ENCODE measurements around the gene SLC9A4. TPM values are rescaled to one million over a fixed set of nuclear protein-coding genes. Genes with fewer than 3 reads are reported as not detected.

Gene SLC9A4
- total and polyA plus RNA-seq, 2 of the 4 experiments (the other 2 are of a cell fraction) = not detected

DNA sequence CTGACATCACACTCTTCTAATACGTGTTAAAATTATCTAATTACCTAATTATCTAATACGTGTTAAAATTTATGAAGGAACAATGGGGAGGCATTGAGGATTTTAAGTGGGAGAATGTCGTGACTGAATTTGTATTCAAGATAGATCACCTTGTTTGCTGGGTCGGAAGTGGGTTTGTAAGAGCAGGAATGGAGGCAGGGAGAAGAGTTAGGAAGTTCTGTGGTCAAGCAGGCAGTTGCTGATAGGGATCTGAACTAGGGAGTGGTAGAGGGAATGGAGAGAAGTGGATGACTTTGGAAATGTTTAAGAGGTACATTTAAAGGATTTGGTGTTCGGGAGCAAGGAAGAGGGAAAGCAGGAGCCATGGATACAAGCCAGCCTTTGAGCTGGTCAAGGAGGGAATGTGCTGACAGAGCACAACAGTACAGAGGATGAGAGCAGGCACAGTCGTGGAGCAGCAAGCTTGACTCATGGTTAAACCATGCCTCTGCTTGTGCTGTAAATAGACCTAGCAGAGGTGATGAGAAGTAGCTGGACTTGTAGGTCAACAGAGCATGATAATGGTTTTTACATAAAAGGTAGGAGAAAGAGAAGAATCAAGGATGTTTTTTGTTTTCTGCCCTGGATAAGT is 33.8 kb upstream of the SLC9A4 start:
- Histone ChIP-seq H3K36me3 (ENCODE audit: control insufficient read depth, insufficient read depth, low read length) (no peaks in the 10 kb centered on the region), H3K27ac (ENCODE audit: insufficient read depth, low read length) (no peak overlapping the region), H3K9ac (ENCODE audit: low read depth, low read length) (no peak overlapping the region), H2AFZ (replicated peaks; ENCODE audit: low read length, poor library complexity) (no peak overlapping the region), H3K4me3 (ENCODE audit: insufficient read depth, low read depth, low read length) (no peak overlapping the region), H3K4ac (ENCODE audit: low read depth, low read length) (no peak overlapping the region), H2BK15ac (ENCODE audit: low read depth, low read length) (no peak overlapping the region), H2BK20ac (ENCODE audit: low read depth, low read length) (no peak overlapping the region), H3K23ac (ENCODE audit: low read depth, low read length) (no peak overlapping the region), H3K9me1 (ENCODE audit: insufficient read depth, low read length) (no peaks in the 10 kb centered on the region), H3K14ac (replicated peaks; ENCODE audit: low read depth, low read length) (no peak overlapping the region), H2BK120ac (ENCODE audit: low read depth, low read length) (no peak overlapping the region), H4K91ac (ENCODE audit: insufficient read depth, low read depth, low read length) (no peak overlapping the region), H3K4me2 (ENCODE audit: low read depth, low read length) (no peak overlapping the region), H3K18ac (ENCODE audit: low read depth, low read length) (no peak overlapping the region), H3K4me1 (ENCODE audit: control insufficient read depth, insufficient read depth, low read length) (0 out of 2 replicates have a peak, but pooled peaks cover 2% of the 10 kb centered on the region), H3K79me1 (ENCODE audit: low read depth in 1 of 2, low read length in 2 of 2) (no peaks in the 10 kb centered on the region), H4K20me1 (ENCODE audit: insufficient read depth, low read length) (no peaks in the 10 kb centered on the region), H3K27me3 (ENCODE audit: control insufficient read depth, insufficient read depth, low read length) (no peaks in the 10 kb centered on the region; the same call in 1 of the 2 replicates), H2BK5ac (ENCODE audit: low read depth, low read length, poor library complexity, severe bottlenecking) (no peak overlapping the region), H2AK5ac (ENCODE audit: low read depth, low read length) (no peak overlapping the region), H2AK9ac (replicated peaks; ENCODE audit: low read depth, low read length, poor library complexity) (no peak overlapping the region), H3K56ac (ENCODE audit: extremely low read depth, insufficient read depth, low read length) (no peak overlapping the region), H4K8ac (ENCODE audit: low read depth in 2 of 2, low read length in 2 of 2) (no peak overlapping the region), H4K5ac (ENCODE audit: low read depth, low read length) (no peak overlapping the region), H3K9me3 (ENCODE audit: control insufficient read depth, insufficient read depth, low read length) (no peaks in the 10 kb centered on the region)
- ChIA-PET POLR2A (ENCODE audit: unreplicated experiment) (no interaction called here), CTCF (interaction anchor here (1.0 kb wide), 1 partner anchor 19 kb away, joined by 3 read pairs; no protein-coding TSS in a partner anchor)
- dilution Hi-C loops (cut with HindIII; ENCODE audit: low sequenced_read_pairs, unreplicated experiment) = no loop called here
- DNase-seq (peak; percentile 74), ATAC-seq (ENCODE audit: low read depth) (peak; percentile 90)
- BruUV-seq (replicated peaks) = no TSS peak
- 64% methylated on average over 2 of the region's 6 CpGs; no CpG with 5 or more reads in 1 of the 2 experiments for WGBS, 2 experiments (ENCODE audit: extremely low coverage in 2 of 2, insufficient read length in 1 of 2)
- intact Hi-C loops (cut with micrococcal nuclease) = no loop called here
- in situ Hi-C loops (cut with MboI; ENCODE audit: low sequenced_read_pairs) = no loop called here
- TF ChIP-seq CHD1 (IDR thresholded peaks at IDR 0.05; ENCODE audit: low read depth, low read length) (no peak), MAFK (IDR thresholded peaks at IDR 0.05; ENCODE audit: low read depth, low read length) (peak; percentile 94), FOS (IDR thresholded peaks at IDR 0.05; ENCODE audit: low read depth, low read length) (no peak), NFE2L2 (IDR thresholded peaks at IDR 0.05; ENCODE audit: low read depth, low read length) (no peak), RFX5 (IDR thresholded peaks at IDR 0.05; ENCODE audit: low read depth, low read length) (no peak)
